Ammon's horn (tissue), 1 donor: Measurements from ENCODE around the gene GNG12.

Experiments used
- DNase-seq: peaks from one replicate; pipeline ENCODE4 v3.0.0-alpha.2; 2016; ENCODE audit warnings: low spot score

Gene GNG12

GRCh38 chr1:67840449-67840848 lies 7.2 kb upstream of the GNG12 start:
- DNase-seq: no peak

- DNase-seq: no peak
These were observed 6.6 kb upstream of the GNG12 start for GRCh38 chr1:67839826-67840225.

DNA sequence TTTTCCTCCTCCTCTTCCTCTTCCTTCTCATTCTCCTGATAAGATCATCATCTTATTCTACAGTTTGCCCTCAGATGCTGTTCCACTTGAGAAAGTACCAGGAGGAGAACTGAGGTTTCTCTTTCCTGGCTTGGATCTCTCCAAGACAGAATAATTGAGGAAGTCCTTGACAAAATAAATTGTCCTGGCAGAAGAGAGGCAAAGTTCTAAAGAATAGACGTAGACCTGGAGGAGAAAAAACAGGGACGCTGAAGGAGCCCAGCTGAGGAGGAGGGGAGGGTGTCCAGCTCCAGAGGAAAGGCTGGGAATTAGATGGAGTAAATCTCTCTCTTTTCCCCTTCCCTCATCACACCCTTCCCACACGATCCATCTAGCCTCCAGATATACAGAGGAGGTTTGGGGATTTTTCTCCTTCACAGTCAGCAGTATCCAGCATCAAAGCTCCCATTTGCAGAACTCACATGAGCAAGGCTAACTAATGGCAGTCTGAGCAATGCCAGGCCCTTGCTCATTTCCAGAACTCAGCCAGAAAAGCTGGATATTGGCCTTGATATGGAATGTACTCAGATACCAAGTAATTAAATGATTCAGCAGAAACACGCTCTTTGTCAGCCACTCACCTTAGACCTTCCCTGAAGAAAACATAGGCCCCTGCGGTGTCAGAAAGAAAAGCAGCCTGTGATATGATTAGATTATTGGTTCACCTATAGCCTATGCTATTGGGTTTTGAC lies 5.1 kb upstream of the GNG12 start:
- no peak for DNase-seq

DNA sequence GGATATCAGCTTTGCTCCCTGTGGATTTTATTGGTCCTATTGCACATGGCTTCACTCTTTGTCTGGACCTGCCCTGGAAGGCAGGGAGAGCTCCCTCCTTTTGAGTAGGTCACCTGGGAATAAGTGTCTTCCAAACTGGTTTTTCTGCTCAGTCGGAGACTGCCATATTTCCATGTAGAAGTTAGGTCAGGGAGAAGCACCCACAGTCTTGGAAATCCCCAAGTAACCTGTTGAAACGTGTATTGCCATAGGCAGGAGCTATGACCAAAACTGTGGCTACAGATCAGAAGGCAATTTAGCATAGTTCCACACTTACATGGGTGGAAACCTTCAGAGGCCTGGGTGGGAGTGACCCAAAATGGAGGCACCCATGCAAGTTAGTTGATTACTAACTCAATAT lies 3.5 kb upstream of the GNG12 start:
- DNase-seq: no peak

DNA sequence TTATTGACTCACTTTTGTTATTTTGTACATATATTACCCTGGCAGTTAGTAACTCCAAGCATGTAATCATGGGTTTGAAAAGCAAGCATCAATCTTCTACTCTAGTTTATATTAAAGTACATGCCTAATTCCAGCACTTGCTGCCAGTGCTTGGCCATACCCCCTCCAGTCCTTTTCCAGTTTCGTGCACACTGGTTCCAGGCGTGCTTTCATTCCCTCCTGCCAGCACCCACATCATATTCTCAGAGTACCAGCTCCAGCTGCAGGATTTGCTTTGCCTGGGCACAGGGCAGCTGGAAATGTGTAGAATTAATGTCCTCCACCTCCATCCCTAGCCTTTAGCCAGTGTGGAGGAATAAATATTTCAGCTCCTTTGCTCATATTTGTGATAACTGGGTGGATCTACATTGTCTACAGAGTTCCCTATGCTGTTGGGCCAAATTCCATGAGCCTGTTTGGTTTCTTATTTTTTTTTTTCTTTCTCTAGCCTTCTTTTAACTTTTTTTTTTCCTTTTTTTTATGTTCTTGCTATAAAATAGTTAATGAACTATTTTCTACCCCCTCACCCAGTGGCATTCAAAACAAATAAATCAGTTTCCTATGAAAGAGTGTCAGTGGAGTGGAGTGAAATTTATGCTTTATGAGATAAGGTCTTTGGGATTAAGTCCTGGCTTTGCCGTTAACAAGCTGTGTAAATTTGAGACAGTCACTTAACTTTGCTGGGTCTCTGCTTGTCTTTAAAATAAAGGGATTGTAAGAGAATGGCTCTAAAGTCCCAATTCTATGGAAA lies 2.6 kb upstream of the GNG12 start:
- no peak for DNase-seq

- no peak for DNase-seq
These were observed 1.1 kb upstream of the GNG12 start for GRCh38 chr1:67834246-67834877.

DNA sequence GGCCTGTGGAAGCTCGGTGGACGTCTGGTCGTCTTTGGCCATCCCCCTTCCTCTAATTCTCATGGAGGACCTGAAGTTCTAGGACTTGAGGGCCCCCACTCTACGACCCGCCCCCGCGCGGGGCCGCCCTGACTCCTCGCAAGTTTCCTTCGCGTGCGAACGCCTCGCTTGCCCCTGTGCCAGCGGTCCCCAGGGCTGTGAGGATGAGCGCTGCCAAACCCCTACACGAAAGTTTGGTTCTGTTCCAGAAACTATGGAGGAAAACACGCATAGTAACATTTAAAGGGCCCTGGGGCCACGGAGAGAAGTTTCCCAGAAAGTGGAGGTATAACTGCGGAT lies 304 bp upstream of the GNG12 start:
- DNase-seq: no peak

DNA sequence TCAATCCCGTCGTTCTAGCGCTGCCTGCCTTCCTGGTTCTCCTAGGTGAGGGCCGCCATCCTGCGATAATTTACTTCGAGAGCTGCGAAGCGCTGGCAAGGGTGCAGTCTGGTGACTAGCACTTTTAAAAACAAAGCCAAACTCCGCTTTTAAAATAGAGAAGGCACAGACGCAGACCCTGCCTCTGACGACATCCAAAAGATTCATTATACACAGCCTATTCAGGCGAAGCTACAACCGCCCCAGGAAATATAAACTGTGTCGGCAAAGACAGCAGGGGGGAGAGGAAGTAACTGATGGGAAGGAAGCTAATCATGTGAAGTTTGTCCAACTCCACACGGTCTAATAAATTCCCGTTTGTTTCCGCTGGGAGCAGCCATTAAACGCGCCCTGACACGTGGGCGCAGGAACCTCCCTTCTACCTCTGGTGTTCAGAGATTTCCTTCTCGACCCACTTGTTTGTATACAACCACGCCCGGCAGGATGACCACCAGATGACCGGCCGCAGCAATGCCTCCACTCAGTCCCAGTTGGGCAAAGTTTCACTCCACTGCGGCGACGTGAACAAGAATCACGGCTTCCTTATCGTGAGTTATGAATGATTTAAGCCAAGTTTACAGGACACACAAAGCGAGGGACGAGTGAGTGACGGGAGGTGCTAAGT lies 1.3 kb downstream of the GNG12 start:
- DNase-seq: peak; percentile 54

DNA sequence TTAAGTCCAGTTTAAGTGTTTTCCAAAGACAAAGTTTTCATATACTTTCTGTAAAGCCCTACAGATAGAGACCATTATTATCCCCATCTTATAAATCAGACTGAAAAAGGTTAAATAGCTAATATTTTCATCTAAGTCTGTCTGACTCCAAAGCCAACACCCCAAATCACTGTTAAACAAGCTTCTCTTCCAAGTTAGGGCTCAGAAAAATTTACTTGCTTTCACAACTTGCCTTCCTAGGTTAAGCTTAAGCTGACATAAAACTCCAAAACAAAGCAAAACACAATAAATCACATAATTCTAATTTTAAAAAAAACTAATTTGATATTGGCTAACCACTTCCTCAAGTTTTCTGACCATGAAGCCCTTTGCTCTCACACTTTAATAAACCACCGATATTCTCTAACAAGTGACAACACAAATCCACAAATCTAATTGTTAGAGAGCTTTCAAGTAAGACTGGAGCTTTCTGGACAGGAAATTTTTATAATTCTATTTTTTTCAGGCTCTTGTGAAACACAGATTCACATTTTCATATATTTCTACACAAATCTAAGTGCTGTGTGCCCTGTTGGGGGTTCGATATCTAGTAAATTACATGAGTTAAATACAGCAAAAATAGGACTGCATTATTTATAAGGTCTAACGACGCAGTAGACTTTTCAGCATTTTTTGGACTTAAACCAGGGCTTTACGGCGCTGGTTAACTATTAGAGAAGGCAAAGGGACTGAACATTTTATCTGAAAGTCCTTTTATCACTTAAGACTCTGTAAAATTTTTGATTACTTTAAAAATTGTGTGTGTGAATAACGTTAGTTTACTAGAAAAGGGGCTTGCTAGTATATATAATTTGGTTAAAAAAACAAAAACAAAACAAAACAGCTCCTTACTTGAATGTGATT lies 2.1 kb downstream of the GNG12 start:
- DNase-seq: no peak

GRCh38 chr1:67830226-67830625 lies 3.0 kb downstream of the GNG12 start:
- no peak for DNase-seq

DNA sequence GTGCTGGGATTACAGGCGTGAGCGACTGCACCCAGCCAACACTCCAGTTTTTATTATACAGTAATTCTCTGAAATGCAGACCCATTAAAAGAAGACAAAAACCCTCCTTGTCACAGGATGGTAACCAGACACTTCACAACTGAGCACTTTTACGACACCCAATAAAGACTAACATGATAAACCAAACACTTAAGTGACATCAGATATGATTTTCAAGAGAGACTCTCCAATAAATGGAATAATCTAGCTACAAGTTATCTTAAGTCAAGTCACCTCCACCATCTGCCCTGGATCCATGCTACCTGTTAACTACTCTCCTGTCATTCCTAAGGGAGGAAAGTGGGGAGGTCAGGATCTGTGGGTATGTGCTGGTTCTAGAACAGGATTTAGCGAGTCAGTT lies 5.6 kb downstream of the GNG12 start:
- no peak for DNase-seq

GRCh38 chr1:67825591-67825990 lies 7.7 kb downstream of the GNG12 start:
- DNase-seq: no peak

DNA sequence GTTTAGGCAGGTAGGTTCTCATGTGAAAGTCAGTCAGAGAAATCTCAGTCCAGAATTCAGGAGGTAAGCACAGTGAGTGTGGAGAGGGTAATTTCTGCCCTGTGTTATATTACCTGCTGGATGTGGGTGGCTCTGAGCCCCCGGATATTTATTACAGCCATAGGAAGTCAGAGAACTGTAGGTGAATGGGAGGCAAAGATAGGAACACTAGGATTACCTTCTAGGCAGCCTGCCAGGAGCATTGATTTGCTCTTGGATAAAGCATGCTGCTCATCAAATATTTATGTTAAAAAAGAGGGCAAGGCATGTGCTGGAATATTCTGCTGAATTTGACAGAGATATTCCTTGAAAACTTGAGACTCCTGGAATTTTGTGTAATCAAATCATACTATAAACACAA lies 8.5 kb downstream of the GNG12 start:
- no peak for DNase-seq

- DNase-seq: no peak
These were observed 9.7 kb downstream of the GNG12 start for GRCh38 chr1:67823615-67824014.

- DNase-seq: no peak
These were observed 12.0 kb downstream of the GNG12 start for GRCh38 chr1:67821263-67821662.

DNA sequence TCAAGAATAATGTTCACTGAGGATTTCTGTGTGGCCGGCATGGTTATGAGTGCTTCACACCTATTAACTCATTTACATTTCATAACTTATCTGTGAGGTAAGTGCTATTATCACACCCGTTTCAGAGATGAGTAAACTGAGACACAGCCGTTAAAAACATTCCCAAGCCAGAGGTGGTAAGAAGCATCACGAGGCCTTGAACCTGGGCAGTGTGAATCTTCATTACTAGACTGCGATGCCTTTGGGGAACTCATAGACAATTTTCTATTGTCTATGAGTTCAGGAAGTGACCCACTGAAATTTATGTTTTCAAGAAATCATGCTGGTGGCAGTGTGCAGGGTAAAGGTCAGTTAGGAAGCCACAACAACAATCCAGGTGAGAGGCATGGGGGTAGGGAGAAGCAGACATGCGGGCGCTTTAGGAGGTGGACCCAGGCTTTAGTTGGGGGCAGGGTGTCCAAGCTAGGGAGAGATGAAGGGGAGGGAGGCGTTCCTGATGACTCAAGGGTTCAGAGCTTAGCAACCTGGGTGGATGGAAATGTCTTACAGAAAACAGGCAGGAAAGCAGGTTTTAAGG lies 14.5 kb downstream of the GNG12 start:
- DNase-seq: no peak

DNA sequence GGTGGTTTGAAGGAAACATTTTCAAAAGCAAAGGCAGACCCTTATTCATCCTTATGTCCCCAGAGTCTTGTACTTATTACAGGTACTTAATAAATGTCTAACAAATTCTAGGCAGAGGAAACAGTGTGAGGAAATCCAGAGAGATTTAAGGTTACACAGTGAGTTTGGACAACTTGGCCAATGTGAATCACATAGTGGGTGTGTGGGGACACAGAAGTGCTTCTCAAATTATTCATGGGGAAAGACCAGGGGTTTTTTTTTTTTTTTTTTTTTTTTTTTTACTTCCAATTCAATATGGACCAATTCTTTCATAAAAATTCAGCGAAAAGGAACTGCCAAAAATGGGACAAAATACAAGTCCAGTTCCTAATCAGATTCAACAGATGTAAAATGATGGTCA lies 15.1 kb downstream of the GNG12 start:
- DNase-seq: no peak

GRCh38 chr1:67817319-67817718 lies 15.9 kb downstream of the GNG12 start:
- no peak for DNase-seq

DNA sequence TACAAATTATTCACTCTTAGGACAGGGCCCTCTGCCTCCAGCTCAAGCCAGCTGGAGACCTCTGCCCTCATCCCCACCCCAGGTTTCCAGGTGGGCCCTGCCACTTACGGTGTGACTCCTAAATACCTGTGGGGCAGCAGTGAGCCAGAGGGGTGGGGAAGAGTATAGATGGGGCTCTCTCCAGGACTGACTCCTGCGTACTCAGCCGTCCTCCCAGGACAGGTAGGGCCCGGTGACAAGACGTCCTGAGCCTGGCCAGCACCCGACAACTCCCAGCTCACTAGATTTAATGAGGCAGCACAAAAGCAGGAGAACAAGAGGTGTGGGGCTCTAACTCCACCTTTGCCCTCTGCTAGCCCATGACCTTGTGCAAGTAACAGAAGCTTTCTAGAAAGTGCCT lies 16.8 kb downstream of the GNG12 start:
- no peak for DNase-seq

DNA sequence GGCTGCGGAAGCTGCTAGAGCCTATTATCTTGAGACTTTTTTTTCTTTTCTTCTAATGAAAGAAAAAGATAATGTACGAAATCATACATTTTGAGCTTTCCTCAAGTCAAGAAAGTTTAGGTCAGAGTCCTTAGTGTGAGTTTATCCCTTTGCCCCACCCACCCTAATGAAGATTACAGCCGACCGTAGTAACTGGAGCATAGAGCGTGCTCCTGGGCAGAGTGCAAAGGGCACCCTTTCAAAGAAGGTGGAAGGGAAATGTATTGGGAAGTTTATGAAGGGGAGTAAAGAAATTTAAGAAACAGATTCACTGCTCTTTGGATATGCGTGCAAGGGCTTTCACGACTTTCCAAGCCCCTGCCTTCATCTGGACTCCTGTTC lies 17.2 kb downstream of the GNG12 start:
- no peak for DNase-seq

GRCh38 chr1:67815303-67816094 lies 17.8 kb downstream of the GNG12 start:
- DNase-seq: no peak
